Islet of Langerhans (tissue), 1 donor: ENCODE measurements around the gene TUBB6.

Experiments
- FAIRE-seq: peaks from one replicate; lab custom pipeline; 2011; peaks lifted over from hg19 to GRCh38; lab: Jason Lieb, UNC

Gene TUBB6

GRCh38 chr18:12315490-12315889 lies 7.4 kb downstream of the TUBB6 start:
- no peak for FAIRE-seq

- no peak for FAIRE-seq
These were observed 7.9 kb downstream of the TUBB6 start for GRCh38 chr18:12315911-12316310.

GRCh38 chr18:12317664-12318333 lies 9.8 kb downstream of the TUBB6 start:
- no peak for FAIRE-seq

GRCh38 chr18:12318334-12318697 lies 10.3 kb downstream of the TUBB6 start:
- no peak for FAIRE-seq

GRCh38 chr18:12318857-12319256 lies 10.8 kb downstream of the TUBB6 start:
- no peak for FAIRE-seq

GRCh38 chr18:12321333-12321732 lies 13.3 kb downstream of the TUBB6 start:
- no peak for FAIRE-seq

GRCh38 chr18:12324991-12325725 lies 17.1 kb downstream of the TUBB6 start:
- FAIRE-seq, result no peak

- FAIRE-seq, result no peak
These were observed 17.7 kb downstream of the TUBB6 start for GRCh38 chr18:12325726-12326245.

GRCh38 chr18:12326711-12327460 lies 18.8 kb downstream of the TUBB6 start:
- no peak for FAIRE-seq

- no peak for FAIRE-seq
These were observed 19.6 kb downstream of the TUBB6 start for GRCh38 chr18:12327510-12328178.

GRCh38 chr18:12328179-12328823 lies 20.3 kb downstream of the TUBB6 start:
- FAIRE-seq, result no peak

GRCh38 chr18:12329125-12329698 lies 21.2 kb downstream of the TUBB6 start:
- FAIRE-seq, result no peak

- no peak for FAIRE-seq
These were observed 22.7 kb downstream of the TUBB6 start for GRCh38 chr18:12330766-12331165.

- no peak for FAIRE-seq
These were observed 25.7 kb downstream of the TUBB6 start for GRCh38 chr18:12333506-12334290.

GRCh38 chr18:12334366-12334808 lies 26.3 kb downstream of the TUBB6 start:
- no peak for FAIRE-seq

GRCh38 chr18:12334863-12335262 lies 26.8 kb downstream of the TUBB6 start:
- FAIRE-seq, result no peak

- no peak for FAIRE-seq
These were observed 27.5 kb downstream of the TUBB6 start for GRCh38 chr18:12335503-12335902.

- no peak for FAIRE-seq
These were observed 28.2 kb downstream of the TUBB6 start for GRCh38 chr18:12336171-12336613.

GRCh38 chr18:12336887-12337286 lies 28.8 kb downstream of the TUBB6 start:
- no peak for FAIRE-seq

GRCh38 chr18:12338382-12338781 lies 30.3 kb downstream of the TUBB6 start:
- no peak for FAIRE-seq
